NOMO-1 (cell line): ENCODE data around the gene VAV2.
"Not testable (repeated sequence)": the region's sequence is repeated elsewhere in the genome, so short reads cannot be mapped to it uniquely, and the experiment has no call there.

Experiments used
- DNase-seq, 2 experiments: peaks; one replicate each; lab custom pipeline; 2025; ENCODE audit not compliant: unreplicated experiment in 2 of 2; lab: John Stamatoyannopoulos, UW

Gene VAV2

GRCh38 chr9:133779081-133779480 lies 213.0 kb downstream of the VAV2 start:
- no peak for DNase-seq

- no peak for DNase-seq
Measured at GRCh38 chr9:133778336-133779013, 213.6 kb downstream of the VAV2 start.

- DNase-seq: no peak
Measured at GRCh38 chr9:133777871-133778270, 214.3 kb downstream of the VAV2 start.

GRCh38 chr9:133777068-133777791 lies 214.9 kb downstream of the VAV2 start:
- no peak for DNase-seq

GRCh38 chr9:133775951-133776905 lies 215.9 kb downstream of the VAV2 start:
- DNase-seq: no peak

- DNase-seq: no peak
Measured at GRCh38 chr9:133775291-133775690, 216.8 kb downstream of the VAV2 start.

- no peak for DNase-seq
Measured at GRCh38 chr9:133774799-133775198, 217.3 kb downstream of the VAV2 start.

GRCh38 chr9:133773889-133774655 lies 218.1 kb downstream of the VAV2 start:
- DNase-seq: no peak

GRCh38 chr9:133772581-133772980 lies 219.5 kb downstream of the VAV2 start:
- DNase-seq: no peak

- no peak for DNase-seq
Measured at GRCh38 chr9:133771486-133772482, 220.3 kb downstream of the VAV2 start.

GRCh38 chr9:133770076-133770777 lies 221.9 kb downstream of the VAV2 start:
- DNase-seq: no peak

GRCh38 chr9:133769511-133770075 lies 222.5 kb downstream of the VAV2 start:
- no peak for DNase-seq

- DNase-seq: no peak
Measured at GRCh38 chr9:133768859-133769510, 223.1 kb downstream of the VAV2 start.

- DNase-seq: no peak
Measured at GRCh38 chr9:133768371-133768858, 223.7 kb downstream of the VAV2 start.

GRCh38 chr9:133767625-133768024 lies 224.5 kb downstream of the VAV2 start:
- DNase-seq: no peak

- DNase-seq: no peak
Measured at GRCh38 chr9:133767008-133767407, 225.1 kb downstream of the VAV2 start.

- not testable (repeated sequence) for DNase-seq
Measured at GRCh38 chr9:133766234-133766633, 225.9 kb downstream of the VAV2 start.
